Nephron progenitor cell (in vitro differentiated cells): ENCODE data around the gene ARID5B.

Source experiments
- DNase-seq: peaks from one replicate; pipeline ENCODE4 v3.0.0; 2021
- H3K27ac Mint-ChIP-seq: 2 replicates; pipeline ENCODE4 v1.8.0; 2021; ENCODE audit warnings: mild to moderate bottlenecking, moderate library complexity, mixed read lengths
- H3K27me3 Mint-ChIP-seq: 2 replicates; pipeline ENCODE4 v1.8.0; 2021; ENCODE audit warnings: mild to moderate bottlenecking, low read depth, mixed read lengths; ENCODE audit not compliant: poor library complexity
- H3K36me3 Mint-ChIP-seq: 2 replicates; pipeline ENCODE4 v1.8.0; 2021; ENCODE audit warnings: low read depth, mixed read lengths
- H3K4me1 Mint-ChIP-seq: 2 replicates; pipeline ENCODE4 v1.8.0; 2021; ENCODE audit warnings: mixed read lengths
- H3K4me3 Mint-ChIP-seq: 2 replicates; pipeline ENCODE4 v1.8.0; 2021; ENCODE audit warnings: mild to moderate bottlenecking, moderate library complexity, mixed read lengths
- H3K9me3 Mint-ChIP-seq: 2 replicates; pipeline ENCODE4 v1.8.0; 2021; ENCODE audit warnings: mild to moderate bottlenecking, moderate library complexity, mixed read lengths
- CTCF ChIP-seq: fragments of 200-600 bp; sonication (generic); IDR thresholded peaks from 2 replicates; pipeline ENCODE4 v1.5.0; 2021; ENCODE audit warnings: antibody characterized with exemption

The ARID5B gene

DNA sequence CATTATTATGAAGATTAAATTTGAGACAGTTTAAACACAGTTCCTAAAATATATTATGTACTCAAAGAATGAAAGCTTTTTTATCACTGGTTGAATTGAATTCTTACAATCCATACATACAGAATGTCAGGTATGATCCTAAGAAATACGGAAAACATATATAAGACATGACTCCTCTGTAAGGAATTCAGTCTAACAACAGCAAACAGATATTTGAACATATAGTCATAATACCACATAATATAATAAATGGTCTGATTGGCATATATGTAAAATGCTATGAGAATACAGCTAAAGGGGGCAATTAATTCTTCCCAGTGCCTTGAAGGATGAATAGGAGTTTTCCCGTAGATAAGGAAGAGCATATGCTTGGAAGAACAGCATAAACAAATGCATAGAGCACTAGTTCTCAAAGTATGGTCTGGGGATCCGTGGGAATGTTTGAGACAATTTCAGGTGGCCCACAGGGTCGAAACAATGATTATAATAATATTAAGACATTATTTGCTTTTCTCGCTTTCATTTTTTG is 10.6 kb upstream of the ARID5B start:
- Mint-ChIP-seq H3K27ac (no peak overlapping the region), H3K27me3 (peaks cover 3% of the 10 kb centered on the region), H3K9me3 (no peaks in the 10 kb centered on the region), H3K4me1 (peaks cover 4% of the 10 kb centered on the region), H3K36me3 (no peaks in the 10 kb centered on the region), H3K4me3 (no peak overlapping the region)
- no peak for DNase-seq
- TF ChIP-seq CTCF, result no peak

DNA sequence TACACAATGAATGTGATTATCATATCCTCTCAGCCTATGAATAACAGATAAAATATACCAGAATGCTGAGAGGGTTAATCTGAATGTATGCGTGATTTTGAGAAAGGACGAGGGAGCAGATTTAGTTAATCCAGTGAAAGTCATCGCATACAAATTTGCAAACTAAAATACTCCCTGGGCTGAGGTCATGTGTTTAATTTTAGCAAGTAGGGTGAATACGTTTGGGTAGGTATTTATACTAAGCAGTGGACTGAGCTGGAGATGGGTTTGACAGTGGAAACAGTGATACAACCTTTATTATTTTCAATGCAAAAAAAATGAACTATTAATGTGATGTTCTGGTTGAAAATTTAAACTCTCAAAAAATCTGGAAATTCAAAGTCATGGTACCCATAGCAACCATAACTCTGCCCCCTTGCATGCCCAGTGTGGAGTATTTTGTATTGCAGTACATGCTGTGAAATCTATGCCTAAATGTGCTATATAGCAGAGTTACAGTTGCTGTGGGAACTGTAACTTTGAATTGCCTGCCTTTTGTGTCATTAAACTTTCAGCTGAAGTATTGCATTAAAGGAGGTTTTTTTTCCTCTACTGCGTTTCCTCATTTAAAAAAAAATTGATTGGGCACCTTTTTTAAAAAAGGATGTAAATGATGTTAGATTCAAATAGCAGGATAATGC is 9.5 kb upstream of the ARID5B start:
- Mint-ChIP-seq H3K27me3 (no peaks in the 10 kb centered on the region), H3K9me3 (no peaks in the 10 kb centered on the region), H3K27ac (no peak overlapping the region), H3K4me3 (no peak overlapping the region), H3K36me3 (no peaks in the 10 kb centered on the region), H3K4me1 (peaks cover 15% of the 10 kb centered on the region)
- TF ChIP-seq CTCF, result no peak
- DNase-seq, result no peak

DNA sequence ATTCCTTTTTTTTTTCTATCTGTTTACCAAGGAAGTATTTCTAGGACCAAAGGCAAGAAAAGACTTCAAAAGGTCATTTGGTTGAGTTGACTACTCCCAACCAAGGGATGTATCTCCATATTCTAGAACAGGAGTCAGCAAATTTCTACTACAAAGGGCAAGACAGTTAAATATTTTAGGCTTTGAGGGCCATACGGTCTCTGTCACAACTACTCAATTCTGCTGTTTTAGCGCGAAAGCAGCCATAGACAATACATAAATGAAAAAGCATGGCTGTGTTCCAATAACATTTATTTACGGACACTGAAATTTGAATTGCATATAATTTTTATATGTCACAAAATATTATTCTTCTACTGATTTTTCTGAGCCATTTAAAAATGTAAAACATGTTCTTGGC is 8.5 kb upstream of the ARID5B start:
- Mint-ChIP-seq H3K27ac (no peak overlapping the region), H3K9me3 (no peaks in the 10 kb centered on the region), H3K4me1 (peaks cover 24% of the 10 kb centered on the region), H3K27me3 (no peaks in the 10 kb centered on the region), H3K4me3 (no peak overlapping the region), H3K36me3 (no peaks in the 10 kb centered on the region)
- TF ChIP-seq CTCF, result no peak
- DNase-seq, result no peak

DNA sequence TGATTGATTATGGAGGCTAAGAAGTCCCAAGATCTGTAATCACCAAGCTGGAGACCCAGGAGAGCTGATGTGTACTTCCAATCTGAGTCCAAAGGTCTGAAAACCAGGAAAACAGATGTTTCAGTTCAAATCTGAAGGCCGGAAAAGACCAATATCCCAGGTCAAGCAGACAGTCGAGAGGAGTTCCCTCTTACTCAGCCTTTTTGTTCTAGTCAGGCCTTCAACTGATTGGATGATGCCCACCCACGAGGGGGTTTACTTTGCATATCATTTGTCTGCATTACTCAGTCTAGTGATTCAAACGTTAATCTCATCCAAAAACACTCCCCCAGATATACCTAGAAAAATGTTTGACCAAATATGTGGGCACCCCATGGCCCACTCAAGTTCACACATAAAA is 7.4 kb upstream of the ARID5B start:
- no peak overlapping the region for H3K27ac Mint-ChIP-seq
- no peak overlapping the region for H3K4me3 Mint-ChIP-seq
- H3K27me3 Mint-ChIP-seq, result peaks cover 7% of the 10 kb centered on the region

GRCh38 chr10:61895898-61896600 is 5.5 kb upstream of the ARID5B start:
- H3K4me1 Mint-ChIP-seq, result peaks cover 46% of the 10 kb centered on the region
- no peaks in the 10 kb centered on the region for H3K36me3 Mint-ChIP-seq
- no peak overlapping the region for H3K4me3 Mint-ChIP-seq
- H3K27ac Mint-ChIP-seq, result no peak overlapping the region
- no peak for DNase-seq
- H3K9me3 Mint-ChIP-seq, result no peaks in the 10 kb centered on the region
- TF ChIP-seq CTCF, result no peak
- H3K27me3 Mint-ChIP-seq, result peaks cover 17% of the 10 kb centered on the region

More for the DNA sequence above, 7.4 kb upstream of the ARID5B start:
- Mint-ChIP-seq H3K36me3 (no peaks in the 10 kb centered on the region), H3K4me1 (peaks cover 36% of the 10 kb centered on the region), H3K9me3 (no peaks in the 10 kb centered on the region)
- DNase-seq, result no peak
- no peak for TF ChIP-seq CTCF
